ENCODE results near the gene AMHR2.

AMHR2 gene

DNA sequence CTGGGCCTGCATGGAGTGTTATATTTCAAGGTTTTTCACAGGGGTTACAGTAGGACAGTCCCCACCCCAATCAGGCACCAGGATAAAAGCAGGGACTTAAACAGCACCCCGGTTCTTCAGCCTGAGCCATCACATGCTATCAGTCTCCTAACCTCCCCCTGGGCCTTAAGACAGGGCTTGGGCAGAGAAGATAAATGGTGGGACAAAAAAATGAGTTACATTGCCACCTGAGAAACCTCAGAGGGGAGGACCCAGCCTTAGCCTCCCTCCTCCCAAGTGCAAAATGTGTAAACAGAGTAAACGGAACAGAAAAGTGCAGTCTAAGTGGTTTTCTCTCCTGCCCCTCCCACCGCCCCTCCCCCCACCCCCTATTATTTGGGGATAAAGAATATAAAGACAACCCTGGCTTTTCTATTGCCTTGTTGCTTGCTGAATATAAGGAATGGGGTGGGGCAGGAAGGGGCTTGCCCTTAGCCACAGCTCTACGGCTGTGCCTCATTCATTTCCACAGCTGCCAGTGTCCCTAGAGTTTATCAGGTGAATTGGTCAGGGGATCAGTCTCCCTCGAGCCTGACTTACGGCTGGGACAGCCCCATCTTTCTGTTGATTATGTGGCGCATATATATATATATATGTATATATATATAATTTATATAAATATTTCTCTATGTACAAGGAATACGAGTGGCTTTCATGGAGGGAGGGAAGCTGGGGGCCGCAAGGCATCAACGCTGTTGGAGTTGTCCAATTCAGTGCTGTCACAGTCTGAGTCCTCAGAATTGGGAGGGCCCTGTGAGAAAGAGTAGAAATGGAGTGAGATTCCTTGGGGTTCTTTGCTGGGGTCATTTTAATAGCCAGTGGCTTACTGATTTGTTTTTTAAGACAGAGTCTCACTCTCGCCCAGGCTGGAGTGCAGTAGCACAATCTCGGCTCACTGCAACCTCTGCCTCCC is 57.1 kb downstream of the AMHR2 start:
- TF ChIP-seq TAF1 (IDR thresholded peaks at IDR 0.05; ENCODE audit: low read depth) (no peak), TEAD4 (IDR thresholded peaks at IDR 0.05) (no peak), NFIC (IDR thresholded peaks at IDR 0.05) (no peak), FOXM1 (IDR thresholded peaks at IDR 0.05; ENCODE audit: borderline replicate concordance, low read depth) (no peak), CREB1 (IDR thresholded peaks at IDR 0.05; ENCODE audit: low read depth) (no peak), TCF12 (IDR thresholded peaks at IDR 0.05; ENCODE audit: low read depth) (no peak), RAD21 (IDR thresholded peaks at IDR 0.05; ENCODE audit: low read depth) (no peak), CEBPB (IDR thresholded peaks at IDR 0.05) (no peak)
- TF ChIP-seq, protein P1, sequence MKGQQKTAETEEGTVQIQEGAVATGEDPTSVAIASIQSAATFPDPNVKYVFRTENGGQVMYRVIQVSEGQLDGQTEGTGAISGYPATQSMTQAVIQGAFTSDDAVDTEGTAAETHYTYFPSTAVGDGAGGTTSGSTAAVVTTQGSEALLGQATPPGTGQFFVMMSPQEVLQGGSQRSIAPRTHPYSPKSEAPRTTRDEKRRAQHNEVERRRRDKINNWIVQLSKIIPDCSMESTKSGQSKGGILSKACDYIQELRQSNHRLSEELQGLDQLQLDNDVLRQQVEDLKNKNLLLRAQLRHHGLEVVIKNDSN (IDR thresholded peaks at IDR 0.05): no peak
- TF ChIP-seq, protein P2, sequence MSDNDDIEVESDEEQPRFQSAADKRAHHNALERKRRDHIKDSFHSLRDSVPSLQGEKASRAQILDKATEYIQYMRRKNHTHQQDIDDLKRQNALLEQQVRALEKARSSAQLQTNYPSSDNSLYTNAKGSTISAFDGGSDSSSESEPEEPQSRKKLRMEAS (IDR thresholded peaks at IDR 0.05): no peak
